CD4-positive, alpha-beta T cell (primary cell): ENCODE measurements around the gene CHIC2. TPM values are rescaled to one million over a fixed set of nuclear protein-coding genes. Genes with fewer than 3 reads are reported as not detected.

Experiments
- ATAC-seq: fragments of 200-7000 bp; cut with Tn5 transposase; one replicate; pipeline ENCODE4 v1.10.0; 2022; ENCODE audit warnings: mild to moderate bottlenecking; ENCODE audit not compliant: poor library complexity
- CTCF ChIA-PET: fragments of 350-600 bp; sonication (Branson Sonifier 250); formaldehyde crosslinking; loops from one replicate; lab custom pipeline; 2021; ENCODE audit warnings: antibody characterized with exemption, inconsistent platforms; lab: Charles Lee
- POLR2A ChIA-PET: fragments of 350-600 bp; sonication (Branson Sonifier 250); formaldehyde crosslinking; loops from one replicate; lab custom pipeline; 2021; ENCODE audit warnings: antibody characterized with exemption, inconsistent platforms; lab: Charles Lee
- DNase-seq, 14 experiments: peaks; one replicate each; pipeline ENCODE4 v3.0.0-alpha.2; 2013 to 2020; ENCODE audit warnings: mixed read lengths in 2 of 14
- H3K27ac ChIP-seq, 2 donors: one replicate each; pipeline versions ENCODE4 v1.5.1 to v1.7.0; 2013; ENCODE audit warnings: low read length in 2 of 2, low read depth in 1 of 2, mild to moderate bottlenecking in 1 of 2
- H3K27me3 ChIP-seq, 2 experiments: 1 replicate in 1 of 2; 2 replicates in 1 of 2; pipeline versions ENCODE4 v1.6.1 to v1.7.0; 2013; ENCODE audit warnings: low read length in 2 of 2, control low read depth in 1 of 2, mild to moderate bottlenecking in 1 of 2, moderate library complexity in 1 of 2; ENCODE audit not compliant: insufficient read depth in 2 of 2, control insufficient read depth in 1 of 2
- H3K36me3 ChIP-seq: one replicate; pipeline ENCODE4 v1.6.1; 2013; ENCODE audit warnings: low read length, control low read depth; ENCODE audit not compliant: insufficient read depth
- H3K4me1 ChIP-seq: one replicate; pipeline ENCODE4 v1.6.1; 2013; ENCODE audit warnings: low read length, control low read depth; ENCODE audit not compliant: insufficient read depth
- H3K4me3 ChIP-seq: one replicate; pipeline ENCODE4 v1.5.1; 2013; ENCODE audit warnings: mild to moderate bottlenecking, low read length, moderate library complexity
- H3K9me3 ChIP-seq, 2 experiments: 1 replicate in 1 of 2; 2 replicates in 1 of 2; pipeline versions ENCODE4 v1.6.1 to v1.7.0; 2013; ENCODE audit warnings: low read length in 2 of 2, mild to moderate bottlenecking in 2 of 2, control low read depth in 1 of 2, moderate library complexity in 1 of 2; ENCODE audit not compliant: control insufficient read depth in 1 of 2, insufficient read depth in 1 of 2
- H3K27ac Mint-ChIP-seq: one replicate; pipeline ENCODE4 v1.8.0; 2020; ENCODE audit warnings: mixed read lengths
- H3K27me3 Mint-ChIP-seq: one replicate; pipeline ENCODE4 v1.8.0; 2021; ENCODE audit warnings: mixed read lengths
- H3K36me3 Mint-ChIP-seq: one replicate; pipeline ENCODE4 v1.8.0; 2021; ENCODE audit warnings: low read depth, mixed read lengths
- H3K4me1 Mint-ChIP-seq: one replicate; pipeline ENCODE4 v1.8.0; 2021; ENCODE audit warnings: low read depth, mixed read lengths
- H3K4me3 Mint-ChIP-seq: one replicate; pipeline ENCODE4 v1.8.0; 2020; ENCODE audit warnings: mild to moderate bottlenecking, mixed read lengths
- H3K9me3 Mint-ChIP-seq: one replicate; pipeline ENCODE4 v1.8.0; 2020; ENCODE audit warnings: mixed read lengths
- CTCF ChIP-seq: fragments of 200-600 bp; IDR thresholded peaks from one replicate; pipeline ENCODE4 v1.8.0; 2022; ENCODE audit warnings: antibody characterized with exemption, mild to moderate bottlenecking
- intact Hi-C, 2 experiments: fragments of 100-400 bp; cut with DNase I in 1 of 2; cut with micrococcal nuclease in 1 of 2; formaldehyde crosslinking; loops; one replicate each; pipeline versions ENCODE4 v1.15.1 to v1.9.0; 2023 to 2025; cut with DNase I, micrococcal nuclease
- total RNA-seq, 174 experiments: library from RNA in 2 of 174; stranded (reverse) in 2 of 174; gene quantifications; one replicate each; pipeline ENCODE4 v1.2.3 and lab custom pipeline; 2021 to 2026

Gene CHIC2
- total RNA-seq, 2 experiments from 2014 or later, result 53.8 to 59.2 TPM

GRCh38 chr4:54067166-54067565, 2.8 kb upstream of the CHIC2 start:
- POLR2A ChIA-PET, result interaction anchor here (1.2 kb wide), 1 partner anchor 10 kb away, joined by 3 read pairs; no protein-coding TSS in a partner anchor
- DNase-seq, result no peak

GRCh38 chr4:54066718-54067129, 2.3 kb upstream of the CHIC2 start:
- peak overlapping the region; percentile 54 for H3K4me3 Mint-ChIP-seq
- DNase-seq (no peak), ATAC-seq (no peak)
- ChIA-PET CTCF (no interaction called here), POLR2A (interaction anchor here (1.2 kb wide), 1 partner anchor 9 kb away, joined by 3 read pairs; no protein-coding TSS in a partner anchor)
- H3K27ac ChIP-seq, result no peak overlapping the region
- no peaks in the 10 kb centered on the region for H3K9me3 ChIP-seq
- intact Hi-C loops, result loop anchor here in 1 of 2 experiments (1.0 to 10.0 kb wide), 4 partner anchors 27 to 1888 kb away; no protein-coding TSS in a partner anchor
- H3K4me3 ChIP-seq, result no peak overlapping the region
- peak overlapping the region; percentile 90 for H3K27ac Mint-ChIP-seq
- H3K36me3 Mint-ChIP-seq, result peaks cover 24% of the 10 kb centered on the region
- no peaks in the 10 kb centered on the region for H3K27me3 Mint-ChIP-seq
- no peaks in the 10 kb centered on the region for H3K9me3 Mint-ChIP-seq
- no peaks in the 10 kb centered on the region for H3K36me3 ChIP-seq
- no peak for TF ChIP-seq CTCF
- H3K27me3 ChIP-seq, result no peaks in the 10 kb centered on the region
- H3K4me1 Mint-ChIP-seq, result peaks cover 35% of the 10 kb centered on the region
- peaks cover 8% of the 10 kb centered on the region for H3K4me1 ChIP-seq

More at GRCh38 chr4:54067166-54067565, 2.8 kb upstream of the CHIC2 start:
- Histone ChIP-seq H3K9me3 (no peaks in the 10 kb centered on the region), H3K4me1 (peaks cover 8% of the 10 kb centered on the region), H3K36me3 (no peaks in the 10 kb centered on the region), H3K27ac (no peak overlapping the region), H3K27me3 (no peaks in the 10 kb centered on the region), H3K4me3 (no peak overlapping the region)
- ATAC-seq, result no peak
- Mint-ChIP-seq H3K4me1 (peaks cover 31% of the 10 kb centered on the region), H3K36me3 (peaks cover 21% of the 10 kb centered on the region), H3K4me3 (peak overlapping the region; percentile 51), H3K27me3 (no peaks in the 10 kb centered on the region), H3K27ac (peak overlapping the region; percentile 90), H3K9me3 (no peaks in the 10 kb centered on the region)
- intact Hi-C loops, result loop anchor here in 1 of 2 experiments (1.0 to 10.0 kb wide), 4 partner anchors 26 to 1888 kb away; no protein-coding TSS in a partner anchor
- TF ChIP-seq CTCF, result no peak
- CTCF ChIA-PET, result no interaction called here

GRCh38 chr4:54066088-54066415, 1.6 kb upstream of the CHIC2 start:
- intact Hi-C loops, result loop anchor here in 1 of 2 experiments (5.0 to 10.0 kb wide), 3 partner anchors 684 to 1889 kb away; no protein-coding TSS in a partner anchor
- H3K27me3 ChIP-seq, result no peaks in the 10 kb centered on the region
- peaks cover 42% of the 10 kb centered on the region for H3K4me1 Mint-ChIP-seq
- H3K27ac Mint-ChIP-seq, result peak overlapping the region; percentile 90
- no peaks in the 10 kb centered on the region for H3K36me3 ChIP-seq
- ATAC-seq, result no peak
- no peaks in the 10 kb centered on the region for H3K9me3 Mint-ChIP-seq
- H3K4me3 ChIP-seq, result no peak overlapping the region
- CTCF ChIA-PET, result no interaction called here
- H3K27ac ChIP-seq, result no peak overlapping the region
- TF ChIP-seq CTCF, result no peak
- H3K36me3 Mint-ChIP-seq, result peaks cover 27% of the 10 kb centered on the region
- H3K4me1 ChIP-seq, result peaks cover 8% of the 10 kb centered on the region
- no peaks in the 10 kb centered on the region for H3K27me3 Mint-ChIP-seq
- DNase-seq, result no peak
- no peaks in the 10 kb centered on the region for H3K9me3 ChIP-seq
- H3K4me3 Mint-ChIP-seq, result peak overlapping the region; percentile 86
- POLR2A ChIA-PET, result interaction anchor here (1.0 to 1.2 kb wide), 2 partner anchors 9 to 25 kb away, joined by 3 read pairs; no protein-coding TSS in a partner anchor
